A549 (cell line): ENCODE data around the gene MPC1.

ENCODE experiments used
- MAX ChIP-seq: IDR thresholded peaks from 2 replicates; pipeline ENCODE4 v1.6.1; 2012
- RFX5 ChIP-seq: fragments of 450-650 bp; IDR thresholded peaks from 2 replicates; pipeline ENCODE4 v1.7.1; 2014; ENCODE audit warnings: antibody characterized with exemption, mild to moderate bottlenecking, moderate library complexity
- TF ChIP-seq, protein P1 (sequence below): fragments of 200-600 bp; sonication (generic); IDR thresholded peaks from 2 replicates; pipeline ENCODE4 v1.6.1; 2016; ENCODE audit warnings: antibody characterized with exemption, mild to moderate bottlenecking, moderate library complexity
- TF ChIP-seq, protein P2 (sequence below): fragments of >200 bp; sonication (Bioruptor Twin); formaldehyde crosslinking; IDR thresholded peaks from 3 replicates; pipeline ENCODE4 v1.5.1; 2016

DNA sequence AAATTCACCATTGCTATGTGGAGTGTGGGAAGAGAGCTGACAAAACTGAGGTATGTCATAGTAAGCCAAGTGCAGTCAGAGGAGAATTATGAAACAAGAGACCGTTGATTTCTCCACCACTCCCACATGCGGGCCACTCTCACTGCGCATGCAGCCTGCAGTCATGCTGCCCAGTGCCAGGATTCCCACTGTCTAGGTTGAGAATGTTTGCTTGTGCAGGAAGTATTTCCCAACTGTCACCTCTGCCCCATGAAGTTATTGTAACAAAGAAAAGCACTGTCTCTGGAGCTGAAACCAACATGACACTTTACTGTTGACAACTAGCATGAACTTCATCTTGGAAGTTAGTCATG is 21.7 kb downstream of the MPC1 start:
- TF ChIP-seq, protein P1, sequence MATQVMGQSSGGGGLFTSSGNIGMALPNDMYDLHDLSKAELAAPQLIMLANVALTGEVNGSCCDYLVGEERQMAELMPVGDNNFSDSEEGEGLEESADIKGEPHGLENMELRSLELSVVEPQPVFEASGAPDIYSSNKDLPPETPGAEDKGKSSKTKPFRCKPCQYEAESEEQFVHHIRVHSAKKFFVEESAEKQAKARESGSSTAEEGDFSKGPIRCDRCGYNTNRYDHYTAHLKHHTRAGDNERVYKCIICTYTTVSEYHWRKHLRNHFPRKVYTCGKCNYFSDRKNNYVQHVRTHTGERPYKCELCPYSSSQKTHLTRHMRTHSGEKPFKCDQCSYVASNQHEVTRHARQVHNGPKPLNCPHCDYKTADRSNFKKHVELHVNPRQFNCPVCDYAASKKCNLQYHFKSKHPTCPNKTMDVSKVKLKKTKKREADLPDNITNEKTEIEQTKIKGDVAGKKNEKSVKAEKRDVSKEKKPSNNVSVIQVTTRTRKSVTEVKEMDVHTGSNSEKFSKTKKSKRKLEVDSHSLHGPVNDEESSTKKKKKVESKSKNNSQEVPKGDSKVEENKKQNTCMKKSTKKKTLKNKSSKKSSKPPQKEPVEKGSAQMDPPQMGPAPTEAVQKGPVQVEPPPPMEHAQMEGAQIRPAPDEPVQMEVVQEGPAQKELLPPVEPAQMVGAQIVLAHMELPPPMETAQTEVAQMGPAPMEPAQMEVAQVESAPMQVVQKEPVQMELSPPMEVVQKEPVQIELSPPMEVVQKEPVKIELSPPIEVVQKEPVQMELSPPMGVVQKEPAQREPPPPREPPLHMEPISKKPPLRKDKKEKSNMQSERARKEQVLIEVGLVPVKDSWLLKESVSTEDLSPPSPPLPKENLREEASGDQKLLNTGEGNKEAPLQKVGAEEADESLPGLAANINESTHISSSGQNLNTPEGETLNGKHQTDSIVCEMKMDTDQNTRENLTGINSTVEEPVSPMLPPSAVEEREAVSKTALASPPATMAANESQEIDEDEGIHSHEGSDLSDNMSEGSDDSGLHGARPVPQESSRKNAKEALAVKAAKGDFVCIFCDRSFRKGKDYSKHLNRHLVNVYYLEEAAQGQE, result no peak
- TF ChIP-seq MAX (no peak), RFX5 (no peak)
- TF ChIP-seq, protein P2, sequence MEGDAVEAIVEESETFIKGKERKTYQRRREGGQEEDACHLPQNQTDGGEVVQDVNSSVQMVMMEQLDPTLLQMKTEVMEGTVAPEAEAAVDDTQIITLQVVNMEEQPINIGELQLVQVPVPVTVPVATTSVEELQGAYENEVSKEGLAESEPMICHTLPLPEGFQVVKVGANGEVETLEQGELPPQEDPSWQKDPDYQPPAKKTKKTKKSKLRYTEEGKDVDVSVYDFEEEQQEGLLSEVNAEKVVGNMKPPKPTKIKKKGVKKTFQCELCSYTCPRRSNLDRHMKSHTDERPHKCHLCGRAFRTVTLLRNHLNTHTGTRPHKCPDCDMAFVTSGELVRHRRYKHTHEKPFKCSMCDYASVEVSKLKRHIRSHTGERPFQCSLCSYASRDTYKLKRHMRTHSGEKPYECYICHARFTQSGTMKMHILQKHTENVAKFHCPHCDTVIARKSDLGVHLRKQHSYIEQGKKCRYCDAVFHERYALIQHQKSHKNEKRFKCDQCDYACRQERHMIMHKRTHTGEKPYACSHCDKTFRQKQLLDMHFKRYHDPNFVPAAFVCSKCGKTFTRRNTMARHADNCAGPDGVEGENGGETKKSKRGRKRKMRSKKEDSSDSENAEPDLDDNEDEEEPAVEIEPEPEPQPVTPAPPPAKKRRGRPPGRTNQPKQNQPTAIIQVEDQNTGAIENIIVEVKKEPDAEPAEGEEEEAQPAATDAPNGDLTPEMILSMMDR, result no peak
